Activated CD4-positive, alpha-beta T cell treated with anti-CD3 and anti-CD28 coated beads, Interleukin-2, Interleukin-4, amounts not matched to agents 100 ng/mL and 50 ng/mL, durations not matched to agents 16 hours and 8 hours (primary cell): ENCODE data around the gene HHATL.

ENCODE experiments used
- DNase-seq: peaks from one replicate; pipeline ENCODE4 v3.0.0-alpha.2; 2020; ENCODE audit warnings: low spot score

Gene HHATL

GRCh38 chr3:42652611-42653302 lies 49.8 kb downstream of the HHATL start:
- no peak for DNase-seq

- no peak for DNase-seq
Measured at GRCh38 chr3:42652251-42652610, 50.4 kb downstream of the HHATL start.

GRCh38 chr3:42651248-42652091 lies 51.1 kb downstream of the HHATL start:
- DNase-seq = no peak

- DNase-seq = no peak
Measured at GRCh38 chr3:42649783-42650182, 52.8 kb downstream of the HHATL start.

- DNase-seq = no peak
Measured at GRCh38 chr3:42649006-42649405, 53.6 kb downstream of the HHATL start.

GRCh38 chr3:42647821-42648459 lies 54.7 kb downstream of the HHATL start:
- no peak for DNase-seq
